ENCODE data around the gene PRMT9.

- TF ChIP-seq, protein P1, sequence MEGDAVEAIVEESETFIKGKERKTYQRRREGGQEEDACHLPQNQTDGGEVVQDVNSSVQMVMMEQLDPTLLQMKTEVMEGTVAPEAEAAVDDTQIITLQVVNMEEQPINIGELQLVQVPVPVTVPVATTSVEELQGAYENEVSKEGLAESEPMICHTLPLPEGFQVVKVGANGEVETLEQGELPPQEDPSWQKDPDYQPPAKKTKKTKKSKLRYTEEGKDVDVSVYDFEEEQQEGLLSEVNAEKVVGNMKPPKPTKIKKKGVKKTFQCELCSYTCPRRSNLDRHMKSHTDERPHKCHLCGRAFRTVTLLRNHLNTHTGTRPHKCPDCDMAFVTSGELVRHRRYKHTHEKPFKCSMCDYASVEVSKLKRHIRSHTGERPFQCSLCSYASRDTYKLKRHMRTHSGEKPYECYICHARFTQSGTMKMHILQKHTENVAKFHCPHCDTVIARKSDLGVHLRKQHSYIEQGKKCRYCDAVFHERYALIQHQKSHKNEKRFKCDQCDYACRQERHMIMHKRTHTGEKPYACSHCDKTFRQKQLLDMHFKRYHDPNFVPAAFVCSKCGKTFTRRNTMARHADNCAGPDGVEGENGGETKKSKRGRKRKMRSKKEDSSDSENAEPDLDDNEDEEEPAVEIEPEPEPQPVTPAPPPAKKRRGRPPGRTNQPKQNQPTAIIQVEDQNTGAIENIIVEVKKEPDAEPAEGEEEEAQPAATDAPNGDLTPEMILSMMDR (IDR thresholded peaks at IDR 0.05), result no peak
- TF ChIP-seq POLR2A (IDR thresholded peaks at IDR 0.05), result no peak
- no peak for TF ChIP-seq POLR2AphosphoS5 (IDR thresholded peaks at IDR 0.05)
Measured at GRCh38 chr4:147635348-147635747, 48.6 kb downstream of the PRMT9 start.

Data from suprapubic skin (tissue), 4 donors.